Transverse colon (tissue), 4 donors: ENCODE measurements around the gene FOSL2.

Source experiments
- CTCF ChIP-seq, 5 experiments: fragments of 200-600 bp in 3 of 5; fragments of 450-650 bp in 2 of 5; sonication (generic) in 3 of 5; IDR thresholded peaks; 1 replicate in 2 of 5; 2 replicates in 3 of 5; pipeline ENCODE4 v1.5.1; 2016 to 2017; ENCODE audit warnings: antibody characterized with exemption in 5 of 5, inconsistent platforms in 3 of 5, mild to moderate bottlenecking in 2 of 5, moderate library complexity in 1 of 5
- POLR2A ChIP-seq: fragments of 450-650 bp; IDR thresholded peaks from one replicate; pipeline ENCODE4 v1.6.1; 2016; ENCODE audit warnings: antibody characterized with exemption, mild to moderate bottlenecking, moderate library complexity
- POLR2AphosphoS5 ChIP-seq, 3 donors: sonication (generic); formaldehyde crosslinking; IDR thresholded peaks; one replicate each; pipeline ENCODE4 v1.6.1; 2016; ENCODE audit warnings: antibody characterized with exemption in 3 of 3

GRCh38 chr2:28369358-28369757 lies 23.3 kb upstream of the FOSL2 start:
- TF ChIP-seq POLR2AphosphoS5 (IDR thresholded peaks at IDR 0.05) (peak in 1 of 3 donors; percentile 17), CTCF (IDR thresholded peaks at IDR 0.05) (no peak), POLR2A (no peak)
